ENCODE results near the gene ANKAR. TPM values are rescaled to one million over a fixed set of nuclear protein-coding genes. Genes with fewer than 3 reads are reported as not detected.
A peak's percentile ranks its signal among the peaks of the same experiment; 100 is the strongest.
"Not testable (repeated sequence)": the region's sequence is repeated elsewhere in the genome, so short reads cannot be mapped to it uniquely, and the experiment has no call there.

Gene ANKAR
- total and polyA plus RNA-seq, 9 donors = 3.7 to 16.3 (median 5.2) TPM

DNA sequence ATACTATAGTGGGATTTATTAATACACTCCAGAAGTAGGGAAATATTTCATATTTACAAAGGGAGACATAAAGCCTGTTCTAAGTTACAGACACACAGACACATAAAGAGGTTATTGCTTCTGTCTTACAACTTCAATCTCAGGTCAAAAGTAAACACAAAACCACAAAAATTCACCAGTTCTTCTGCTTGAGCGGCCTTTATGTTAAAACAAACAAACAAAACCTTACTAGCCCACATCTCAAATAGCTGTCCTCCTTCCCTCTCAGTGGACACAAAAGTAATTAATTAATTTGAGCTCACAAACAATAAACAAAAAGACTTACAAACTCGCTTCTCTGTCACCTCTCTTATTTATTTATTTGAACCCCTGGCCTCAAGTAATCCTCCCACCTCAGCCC is 14.7 kb upstream of the ANKAR start:
- 39% methylated on average over 2 of the region's 2 CpGs for WGBS (ENCODE audit: insufficient coverage)
- H3K27ac ChIP-seq (ENCODE audit: low read length) = no peak overlapping the region

DNA sequence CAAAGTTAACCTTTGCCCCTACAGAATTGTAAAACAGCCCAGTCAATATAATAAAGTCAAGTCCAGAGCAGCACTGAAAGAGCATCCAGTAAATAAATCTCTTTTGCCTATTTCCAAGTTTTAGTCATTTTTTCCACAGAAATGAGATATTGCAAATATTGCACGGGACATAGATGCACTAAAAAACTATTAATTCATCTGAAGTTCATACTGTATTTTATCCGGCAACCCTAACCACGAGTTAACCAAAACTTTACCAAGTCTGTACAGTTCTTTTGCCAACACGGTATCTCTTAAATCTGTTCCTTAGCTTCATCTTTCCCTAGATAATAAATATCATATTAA is 13.7 kb upstream of the ANKAR start:
- no peaks in the 10 kb centered on the region for H3K9me3 ChIP-seq (replicated peaks; ENCODE audit: control insufficient read depth, low read depth, low read length)
- 8% methylated on average over 2 of the region's 4 CpGs for WGBS (ENCODE audit: insufficient coverage)
- no peaks in the 10 kb centered on the region for H3K36me3 ChIP-seq (ENCODE audit: control insufficient read depth, insufficient read depth, low read length)
- H3K27ac ChIP-seq (ENCODE audit: low read length) = no peak overlapping the region
- H3K27me3 ChIP-seq (ENCODE audit: control insufficient read depth, insufficient read depth, low read length) = no peaks in the 10 kb centered on the region
- H3K4me3 ChIP-seq (ENCODE audit: low read length) = no peak overlapping the region
- no peak for DNase-seq
- peaks cover 8% of the 10 kb centered on the region for H3K4me1 ChIP-seq (ENCODE audit: control insufficient read depth, insufficient read depth, low read length)

More for the DNA sequence above, 14.7 kb upstream of the ANKAR start:
- Histone ChIP-seq H3K9me3 (replicated peaks; ENCODE audit: control insufficient read depth, low read depth, low read length) (no peaks in the 10 kb centered on the region), H3K36me3 (ENCODE audit: control insufficient read depth, insufficient read depth, low read length) (no peaks in the 10 kb centered on the region), H3K27me3 (ENCODE audit: control insufficient read depth, insufficient read depth, low read length) (no peaks in the 10 kb centered on the region), H3K4me1 (ENCODE audit: control insufficient read depth, insufficient read depth, low read length) (peaks cover 8% of the 10 kb centered on the region), H3K4me3 (ENCODE audit: low read length) (no peak overlapping the region)
- DNase-seq = no peak

DNA sequence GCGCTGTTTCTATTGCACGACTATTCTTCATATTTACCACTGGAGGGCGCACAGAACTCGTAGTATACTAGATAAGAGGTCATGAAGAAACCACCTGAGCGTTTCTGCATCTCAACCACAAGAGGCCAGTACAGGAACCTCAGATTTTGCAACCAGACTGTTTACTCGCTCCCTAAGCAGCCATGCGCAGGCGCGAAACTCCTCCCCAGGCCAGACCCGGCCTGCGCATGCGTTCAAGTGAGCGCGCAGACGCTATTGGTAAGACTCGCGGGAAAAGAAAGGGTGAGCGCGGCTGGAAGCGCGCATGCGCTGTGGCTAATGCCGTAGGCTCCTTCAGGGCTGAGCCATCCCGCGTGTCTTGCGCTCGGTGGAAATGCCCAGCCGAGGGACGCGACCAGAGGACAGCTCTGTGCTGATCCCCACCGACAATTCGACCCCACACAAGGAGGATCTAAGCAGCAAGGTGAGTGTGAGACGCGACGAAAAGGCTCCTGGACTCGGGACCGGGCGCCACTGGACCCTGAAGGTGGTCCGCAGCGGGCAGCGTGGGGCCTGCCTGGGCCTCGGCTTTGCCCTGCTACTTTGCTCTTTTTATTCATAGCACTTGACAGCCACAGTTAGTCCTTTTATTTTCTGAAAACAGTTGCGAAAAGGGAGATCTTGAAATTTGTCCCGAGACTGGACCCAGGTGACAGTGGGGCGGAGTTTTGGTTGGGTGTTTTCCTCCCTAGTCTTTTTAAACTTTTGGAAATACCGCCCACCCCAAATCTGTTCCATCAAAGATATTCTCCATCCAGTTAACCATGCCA is 13.1 kb upstream of the ANKAR start, which contains the start of gene ASNSD1:
TSS of gene ASNSD1 (plus strand) at position 312 of the 809 bp plus-strand sequence. CDS start 4,674 bp downstream, outside the sequence.
- 0% methylated on average over 42 of the region's 46 CpGs for WGBS (ENCODE audit: insufficient coverage)
- DNase-seq = peak; percentile 100
- no peaks in the 10 kb centered on the region for H3K9me3 ChIP-seq (replicated peaks; ENCODE audit: control insufficient read depth, low read depth, low read length)
- H3K4me1 ChIP-seq (ENCODE audit: control insufficient read depth, insufficient read depth, low read length) = peaks cover 8% of the 10 kb centered on the region
- H3K27me3 ChIP-seq (ENCODE audit: control insufficient read depth, insufficient read depth, low read length) = no peaks in the 10 kb centered on the region
- H3K36me3 ChIP-seq (ENCODE audit: control insufficient read depth, insufficient read depth, low read length) = no peaks in the 10 kb centered on the region
- H3K4me3 ChIP-seq (ENCODE audit: low read length) = peak within 1 kb of the TSS; percentile 88
- H3K27ac ChIP-seq (ENCODE audit: low read length) = peak within 1 kb of the TSS; percentile 78

DNA sequence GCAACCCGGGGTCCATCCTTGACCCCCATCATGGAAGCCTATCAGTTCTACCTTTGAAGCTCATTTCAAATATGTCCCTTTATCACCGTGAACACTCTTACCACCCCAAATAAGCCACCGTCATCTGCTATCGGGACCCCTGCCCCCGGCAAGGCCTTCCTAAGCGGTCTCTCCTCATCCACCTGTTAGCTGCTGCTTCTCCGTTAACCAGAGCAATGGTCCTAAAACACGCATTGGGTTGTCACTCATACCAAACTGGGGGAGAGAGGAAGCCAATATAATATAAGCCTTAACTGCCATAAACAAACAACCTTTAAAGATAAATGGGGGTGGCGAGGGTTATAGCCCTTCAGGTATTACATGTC is 12.5 kb upstream of the ANKAR start:
- Histone ChIP-seq H3K36me3 (ENCODE audit: control insufficient read depth, insufficient read depth, low read length) (peaks cover 3% of the 10 kb centered on the region), H3K4me1 (ENCODE audit: control insufficient read depth, insufficient read depth, low read length) (peaks cover 8% of the 10 kb centered on the region), H3K27ac (ENCODE audit: low read length) (peak overlapping the region; percentile 78), H3K4me3 (ENCODE audit: low read length) (peak overlapping the region; percentile 88), H3K27me3 (ENCODE audit: control insufficient read depth, insufficient read depth, low read length) (no peaks in the 10 kb centered on the region), H3K9me3 (replicated peaks; ENCODE audit: control insufficient read depth, low read depth, low read length) (no peaks in the 10 kb centered on the region)
- no peak for DNase-seq
- 0% methylated on average over 2 of the region's 9 CpGs for WGBS (ENCODE audit: insufficient coverage)

DNA sequence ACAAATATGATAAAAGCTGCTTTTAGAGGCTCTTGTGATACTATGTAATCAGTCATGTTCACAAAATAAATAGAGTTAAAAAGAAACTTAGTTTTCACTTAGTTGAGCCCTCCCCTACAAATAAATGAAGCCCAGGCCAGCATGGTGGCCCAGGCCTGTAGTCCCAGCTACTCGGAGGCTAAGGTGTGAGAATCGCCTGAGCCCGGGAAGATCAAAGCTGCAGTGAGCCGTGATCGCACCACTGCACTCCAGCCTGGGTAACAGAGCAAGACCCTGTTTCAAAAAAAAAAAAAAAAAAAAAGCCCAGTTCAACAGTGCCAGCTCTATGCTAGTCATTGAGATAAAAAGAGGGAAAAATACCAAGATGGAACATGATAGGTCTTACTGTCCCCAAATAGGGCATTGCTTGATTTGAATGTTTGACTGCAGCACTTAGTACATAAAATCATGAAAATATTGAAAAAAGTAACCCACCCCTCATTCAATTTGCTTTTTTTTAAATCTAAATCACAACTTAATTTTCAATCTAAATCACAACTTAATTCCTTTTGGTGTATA is 11.7 kb upstream of the ANKAR start:
- DNase-seq = no peak
- WGBS (ENCODE audit: insufficient coverage) = 41% methylated on average over 4 of the region's 5 CpGs
- peaks cover 9% of the 10 kb centered on the region for H3K36me3 ChIP-seq (ENCODE audit: control insufficient read depth, insufficient read depth, low read length)
- no peaks in the 10 kb centered on the region for H3K9me3 ChIP-seq (replicated peaks; ENCODE audit: control insufficient read depth, low read depth, low read length)
- H3K27me3 ChIP-seq (ENCODE audit: control insufficient read depth, insufficient read depth, low read length) = no peaks in the 10 kb centered on the region
- H3K4me1 ChIP-seq (ENCODE audit: control insufficient read depth, insufficient read depth, low read length) = peaks cover 8% of the 10 kb centered on the region
- no peak overlapping the region for H3K4me3 ChIP-seq (ENCODE audit: low read length)
- no peak overlapping the region for H3K27ac ChIP-seq (ENCODE audit: low read length)

DNA sequence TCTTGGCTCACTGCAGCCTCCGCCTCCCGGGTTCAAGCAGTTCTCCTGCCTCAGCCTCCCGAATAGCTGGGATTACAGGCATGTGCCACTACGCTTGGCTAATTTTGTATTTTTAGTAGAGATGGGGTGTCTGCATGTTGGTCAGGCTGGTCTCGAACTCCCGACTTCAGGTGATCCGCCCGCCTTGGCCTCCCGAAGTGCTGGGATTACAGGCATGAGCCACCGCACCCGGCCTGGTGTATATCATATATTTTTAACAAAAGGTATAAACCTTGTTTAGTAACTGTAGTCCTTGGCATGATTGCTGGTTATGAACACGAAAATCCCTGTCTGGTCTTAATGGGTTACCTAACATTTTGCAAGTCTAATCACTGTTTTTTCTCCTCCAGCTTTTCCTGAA is 11.2 kb upstream of the ANKAR start:
- not testable (repeated sequence) for H3K4me3 ChIP-seq (ENCODE audit: low read length); H3K4me1 ChIP-seq (ENCODE audit: control insufficient read depth, insufficient read depth, low read length); H3K9me3 ChIP-seq (replicated peaks; ENCODE audit: control insufficient read depth, low read depth, low read length); DNase-seq; H3K27me3 ChIP-seq (ENCODE audit: control insufficient read depth, insufficient read depth, low read length); H3K27ac ChIP-seq (ENCODE audit: low read length)
- no CpG with 5 or more reads among the region's 12 CpGs for WGBS (ENCODE audit: insufficient coverage)
- peaks cover 15% of the 10 kb centered on the region for H3K36me3 ChIP-seq (ENCODE audit: control insufficient read depth, insufficient read depth, low read length)

DNA sequence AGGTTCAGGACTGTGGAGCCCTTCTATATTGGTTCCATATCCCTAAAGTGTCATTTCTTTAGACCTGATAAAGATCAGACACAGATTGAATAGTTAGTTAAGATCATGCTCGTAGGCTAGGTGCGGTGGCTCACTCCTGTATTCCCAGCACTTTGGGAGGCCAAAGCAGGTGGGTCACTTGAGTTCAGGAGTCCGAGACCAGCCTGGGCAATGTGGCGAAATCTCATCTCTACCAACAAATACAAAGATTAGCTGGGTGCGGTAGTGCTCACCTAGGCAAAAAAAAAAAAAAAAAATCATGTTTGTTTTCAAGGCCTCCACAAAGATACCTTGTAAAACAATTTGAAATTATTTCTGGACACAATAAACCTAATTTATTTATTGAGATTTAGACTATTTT is 4.6 kb upstream of the ANKAR start:
- Histone ChIP-seq H3K36me3 (ENCODE audit: control insufficient read depth, insufficient read depth, low read length) (peaks cover 35% of the 10 kb centered on the region), H3K27ac (ENCODE audit: low read length) (no peak overlapping the region), H3K4me3 (ENCODE audit: low read length) (no peak overlapping the region), H3K4me1 (ENCODE audit: control insufficient read depth, insufficient read depth, low read length) (peaks cover 9% of the 10 kb centered on the region), H3K9me3 (replicated peaks; ENCODE audit: control insufficient read depth, low read depth, low read length) (no peaks in the 10 kb centered on the region), H3K27me3 (ENCODE audit: control insufficient read depth, insufficient read depth, low read length) (no peaks in the 10 kb centered on the region)
- no CpG with 5 or more reads among the region's 5 CpGs for WGBS (ENCODE audit: insufficient coverage)
- no peak for DNase-seq

DNA sequence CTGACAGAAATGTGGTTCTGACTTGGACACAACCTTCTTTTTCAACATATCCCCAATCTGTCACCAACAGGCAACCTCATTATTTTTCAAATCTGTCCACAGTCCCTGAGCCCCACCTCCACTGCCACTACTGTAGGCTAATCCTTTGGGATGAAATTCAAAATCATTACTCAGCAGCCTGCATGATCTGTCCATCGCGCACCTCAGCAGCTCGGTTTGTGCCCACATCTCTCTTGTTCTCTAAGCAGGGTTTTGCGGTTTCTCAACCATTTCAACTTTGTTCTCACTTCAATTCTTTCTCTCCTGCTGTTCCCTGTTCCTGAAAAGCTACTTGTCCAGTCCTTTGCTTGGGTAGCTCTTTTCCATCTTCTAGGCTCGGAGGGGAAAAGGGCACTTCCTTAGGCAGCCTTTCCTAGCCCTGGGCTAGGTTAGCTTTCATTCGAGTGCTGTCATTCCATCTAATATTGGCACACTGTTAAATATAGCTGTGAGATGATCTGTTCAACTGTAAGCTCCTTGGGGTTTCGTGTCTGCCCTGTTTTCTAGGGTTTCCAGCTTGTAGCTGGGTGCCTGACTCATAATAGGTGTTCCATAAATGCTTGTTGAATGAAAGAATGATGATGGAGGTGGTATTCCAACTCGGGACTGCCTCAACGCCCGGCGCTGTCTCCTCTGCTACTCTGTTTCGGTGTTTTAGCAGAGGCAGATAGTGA is 653 bp upstream of the ANKAR start:
- WGBS (ENCODE audit: insufficient coverage) = 31% methylated on average over 10 of the region's 12 CpGs
- H3K27me3 ChIP-seq (ENCODE audit: control insufficient read depth, insufficient read depth, low read length) = no peaks in the 10 kb centered on the region
- H3K9me3 ChIP-seq (replicated peaks; ENCODE audit: control insufficient read depth, low read depth, low read length) = peaks cover 9% of the 10 kb centered on the region
- DNase-seq = no peak
- peak overlapping the region; percentile 81 for H3K27ac ChIP-seq (ENCODE audit: low read length)
- peaks cover 12% of the 10 kb centered on the region for H3K4me1 ChIP-seq (ENCODE audit: control insufficient read depth, insufficient read depth, low read length)
- peaks cover 23% of the 10 kb centered on the region for H3K36me3 ChIP-seq (ENCODE audit: control insufficient read depth, insufficient read depth, low read length)
- H3K4me3 ChIP-seq (ENCODE audit: low read length) = peak overlapping the region; percentile 80

DNA sequence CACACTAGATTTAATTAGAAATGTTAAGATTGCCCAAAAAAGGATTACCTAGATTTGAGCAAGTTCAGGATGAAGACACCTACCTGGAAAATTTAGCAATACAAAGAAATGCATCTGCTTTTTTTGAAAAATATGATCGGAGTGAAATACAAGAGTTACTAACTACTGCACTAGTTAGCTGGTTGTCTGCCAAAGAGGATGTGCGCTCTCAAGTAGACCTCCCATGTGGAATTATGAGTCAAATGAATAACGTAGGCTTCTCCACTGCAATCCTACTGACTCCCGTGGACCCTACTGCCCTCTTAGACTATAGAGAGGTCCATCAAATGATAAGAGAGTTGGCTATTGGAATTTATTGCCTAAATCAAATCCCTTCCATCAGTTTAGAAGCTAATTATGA is 2.0 kb downstream of the ANKAR start:
- DNase-seq = no peak
- Histone ChIP-seq H3K27me3 (ENCODE audit: control insufficient read depth, insufficient read depth, low read length) (no peaks in the 10 kb centered on the region), H3K27ac (ENCODE audit: low read length) (no peak overlapping the region), H3K36me3 (ENCODE audit: control insufficient read depth, insufficient read depth, low read length) (peaks cover 16% of the 10 kb centered on the region), H3K9me3 (replicated peaks; ENCODE audit: control insufficient read depth, low read depth, low read length) (peaks cover 9% of the 10 kb centered on the region), H3K4me1 (ENCODE audit: control insufficient read depth, insufficient read depth, low read length) (peaks cover 12% of the 10 kb centered on the region), H3K4me3 (ENCODE audit: low read length) (no peak overlapping the region)
- no CpG with 5 or more reads among the region's 4 CpGs for WGBS (ENCODE audit: insufficient coverage)

DNA sequence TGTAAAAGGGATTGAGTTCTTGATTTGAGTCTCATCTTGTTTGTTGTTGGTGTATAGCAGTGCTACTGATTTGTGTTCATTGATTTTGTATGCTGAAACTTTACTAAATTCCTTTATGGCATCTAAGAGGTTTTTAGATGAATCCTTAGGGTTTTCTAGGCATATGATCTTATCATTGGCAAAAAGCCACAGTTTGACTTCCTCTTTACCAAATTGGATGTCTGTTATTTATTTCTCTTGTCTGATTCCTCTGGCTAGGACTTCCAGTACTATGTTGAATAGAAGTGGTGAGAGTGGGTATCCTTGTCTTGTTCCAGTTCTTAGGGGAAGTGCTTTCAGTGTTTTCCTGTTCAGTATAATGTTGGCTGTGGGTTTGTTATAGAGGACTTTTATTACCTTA is 4.8 kb downstream of the ANKAR start:
- Histone ChIP-seq H3K4me3 (ENCODE audit: low read length) (no peak overlapping the region), H3K4me1 (ENCODE audit: control insufficient read depth, insufficient read depth, low read length) (peaks cover 5% of the 10 kb centered on the region), H3K27ac (ENCODE audit: low read length) (no peak overlapping the region), H3K9me3 (replicated peaks; ENCODE audit: control insufficient read depth, low read depth, low read length) (peaks cover 9% of the 10 kb centered on the region), H3K36me3 (ENCODE audit: control insufficient read depth, insufficient read depth, low read length) (peaks cover 6% of the 10 kb centered on the region), H3K27me3 (ENCODE audit: control insufficient read depth, insufficient read depth, low read length) (no peaks in the 10 kb centered on the region)
- no peak for DNase-seq
